Loucy (cell line): ENCODE results near the gene INSYN2A.

ENCODE experiments used
- CTCF ChIP-seq: fragments of 200-600 bp; sonication (generic); conservative IDR thresholded peaks from 2 replicates; pipeline ENCODE4 v1.5.1; 2014; ENCODE audit warnings: mild to moderate bottlenecking, antibody characterized with exemption, low read length
- EZH2phosphoT487 ChIP-seq: fragments of 200-600 bp; IDR thresholded peaks from 2 replicates; pipeline ENCODE4 v1.6.1; 2018; ENCODE audit warnings: antibody characterized with exemption, mild to moderate bottlenecking, moderate library complexity, borderline replicate concordance

GRCh38 chr10:127158662-127159061, 37.7 kb downstream of the INSYN2A start:
- TF ChIP-seq CTCF (no peak), EZH2phosphoT487 (no peak)
